PC-9 (cell line): Measurements from ENCODE around the gene LRP2. TPM values are rescaled to one million over a fixed set of nuclear protein-coding genes. Genes with fewer than 3 reads are reported as not detected.

Experiments used
- BruUV-seq: library from RNA; stranded (reverse); fragments of 400-500 nt; replicated peaks from 2 replicates; lab custom pipeline; 2021; lab: Mats Ljungman, UMichigan
- CTCF ChIA-PET: fragments of 300-600 bp; sonication (Branson Sonifier 250); formaldehyde crosslinking; loops from one replicate; lab custom pipeline; 2022; ENCODE audit warnings: antibody characterized with exemption; lab: Charles Lee
- POLR2A ChIA-PET: fragments of 300-600 bp; sonication (Branson Sonifier 250); formaldehyde crosslinking; loops from one replicate; lab custom pipeline; 2022; ENCODE audit warnings: antibody characterized with exemption; ENCODE audit not compliant: unreplicated experiment; lab: Charles Lee
- DNase-seq, 2 experiments: peaks; one replicate each; pipeline versions ENCODE4 v3.0.0 to v3.0.0-alpha.2; 2015 to 2022; ENCODE audit warnings: mixed read lengths in 1 of 2
- H2AFZ ChIP-seq: fragments of 200-600 bp; sonication (generic); 2 replicates; pipeline ENCODE4 v1.8.1; 2017; ENCODE audit warnings: antibody characterized with exemption
- H3F3A ChIP-seq: fragments of 200-600 bp; sonication (generic); 2 replicates; pipeline ENCODE4 v1.8.1; 2017; ENCODE audit warnings: antibody characterized with exemption, mild to moderate bottlenecking, low read depth; ENCODE audit not compliant: insufficient read depth
- H3K27ac ChIP-seq: fragments of 200-600 bp; sonication (generic); 2 replicates; pipeline ENCODE4 v1.6.1; 2016; ENCODE audit warnings: mixed run types
- H3K27me3 ChIP-seq: fragments of 200-600 bp; sonication (generic); 2 replicates; pipeline ENCODE4 v1.6.1; 2016; ENCODE audit warnings: low read depth, mixed run types; ENCODE audit not compliant: insufficient read depth
- H3K36me3 ChIP-seq: fragments of 200-600 bp; sonication (generic); 2 replicates; pipeline ENCODE4 v1.6.1; 2016; ENCODE audit warnings: low read depth, mixed run types
- H3K4me1 ChIP-seq: fragments of 200-600 bp; sonication (generic); replicated peaks from 2 replicates; pipeline ENCODE4 v1.6.1; 2016; ENCODE audit warnings: mixed run types; ENCODE audit not compliant: insufficient read depth
- H3K4me2 ChIP-seq: fragments of 200-600 bp; sonication (generic); 2 replicates; pipeline ENCODE4 v1.6.1; 2017; ENCODE audit warnings: mixed run types
- H3K4me3 ChIP-seq: fragments of 200-600 bp; sonication (generic); 2 replicates; pipeline ENCODE4 v1.6.1; 2016; ENCODE audit warnings: mixed run types
- H3K79me2 ChIP-seq: fragments of 200-600 bp; sonication (generic); 2 replicates; pipeline ENCODE4 v1.6.1; 2017; ENCODE audit warnings: low read depth, mixed run types
- H3K9me2 ChIP-seq: fragments of 200-600 bp; sonication (generic); 2 replicates; pipeline ENCODE4 v1.8.1; 2017; ENCODE audit warnings: mild to moderate bottlenecking; ENCODE audit not compliant: insufficient read depth
- H3K9me3 ChIP-seq: fragments of 200-600 bp; sonication (generic); 2 replicates; pipeline ENCODE4 v1.8.1; 2016; ENCODE audit warnings: low read depth; ENCODE audit not compliant: insufficient read depth
- H4K20me1 ChIP-seq: fragments of 200-600 bp; sonication (generic); 2 replicates; pipeline ENCODE4 v1.8.1; 2017; ENCODE audit not compliant: insufficient read depth
- EZH2 ChIP-seq: fragments of 200-600 bp; sonication (generic); IDR thresholded peaks from 2 replicates; pipeline ENCODE4 v1.8.0; 2017; ENCODE audit warnings: antibody characterized with exemption, low read depth
- intact Hi-C: fragments of 100-400 bp; cut with micrococcal nuclease; formaldehyde crosslinking; loops from one replicate; pipeline ENCODE4 v1.10.0; 2022; ENCODE audit not compliant: unreplicated experiment
- total RNA-seq: library from RNA; stranded (reverse); gene quantifications from 2 replicates; pipeline ENCODE4 v1.2.3, GENCODE V29; 2021
- TF ChIP-seq, protein P1 (sequence below): fragments of 200-600 bp; sonication (generic); conservative IDR thresholded peaks from 2 replicates; pipeline ENCODE4 v1.6.1; 2017; ENCODE audit warnings: mixed run types, antibody characterized with exemption, mild to moderate bottlenecking, moderate library complexity

The LRP2 gene
- total RNA-seq, 1 experiment from 2014 or later = not detected

DNA sequence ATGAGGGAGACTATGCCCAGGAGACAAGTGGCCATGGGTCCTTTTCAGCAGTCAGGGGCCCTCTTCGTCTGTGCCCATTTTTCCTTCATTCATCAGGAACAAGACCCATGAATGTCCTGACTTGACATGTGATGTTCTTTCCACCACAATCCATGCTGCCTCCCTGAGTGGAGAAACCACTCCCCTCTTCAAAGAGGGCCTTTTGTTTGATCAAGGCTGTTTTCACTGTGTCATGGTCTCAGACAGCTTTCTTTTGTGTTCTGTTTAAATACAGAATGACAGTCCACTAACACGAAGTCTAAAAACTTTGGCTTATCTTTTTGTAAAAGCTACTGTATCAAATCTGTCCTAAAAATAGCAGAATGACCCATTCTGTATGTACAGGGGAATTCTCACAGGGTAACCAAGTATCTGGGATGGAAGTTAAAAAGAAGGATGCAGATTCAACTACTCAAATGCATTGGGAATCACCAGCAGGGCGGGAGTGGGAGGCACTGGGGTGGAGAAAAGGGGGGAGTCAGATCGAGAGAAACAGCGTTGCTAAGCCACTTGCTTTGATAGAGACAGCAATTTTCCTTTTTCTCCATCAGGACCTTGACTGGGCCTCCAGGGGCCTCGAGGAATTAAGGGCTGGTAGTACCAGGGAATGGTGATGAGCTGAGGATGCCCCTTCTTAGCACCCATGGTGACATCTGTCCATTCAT lies 13.9 kb downstream of the LRP2 start:
- no TSS peak for BruUV-seq
- DNase-seq = no peak

DNA sequence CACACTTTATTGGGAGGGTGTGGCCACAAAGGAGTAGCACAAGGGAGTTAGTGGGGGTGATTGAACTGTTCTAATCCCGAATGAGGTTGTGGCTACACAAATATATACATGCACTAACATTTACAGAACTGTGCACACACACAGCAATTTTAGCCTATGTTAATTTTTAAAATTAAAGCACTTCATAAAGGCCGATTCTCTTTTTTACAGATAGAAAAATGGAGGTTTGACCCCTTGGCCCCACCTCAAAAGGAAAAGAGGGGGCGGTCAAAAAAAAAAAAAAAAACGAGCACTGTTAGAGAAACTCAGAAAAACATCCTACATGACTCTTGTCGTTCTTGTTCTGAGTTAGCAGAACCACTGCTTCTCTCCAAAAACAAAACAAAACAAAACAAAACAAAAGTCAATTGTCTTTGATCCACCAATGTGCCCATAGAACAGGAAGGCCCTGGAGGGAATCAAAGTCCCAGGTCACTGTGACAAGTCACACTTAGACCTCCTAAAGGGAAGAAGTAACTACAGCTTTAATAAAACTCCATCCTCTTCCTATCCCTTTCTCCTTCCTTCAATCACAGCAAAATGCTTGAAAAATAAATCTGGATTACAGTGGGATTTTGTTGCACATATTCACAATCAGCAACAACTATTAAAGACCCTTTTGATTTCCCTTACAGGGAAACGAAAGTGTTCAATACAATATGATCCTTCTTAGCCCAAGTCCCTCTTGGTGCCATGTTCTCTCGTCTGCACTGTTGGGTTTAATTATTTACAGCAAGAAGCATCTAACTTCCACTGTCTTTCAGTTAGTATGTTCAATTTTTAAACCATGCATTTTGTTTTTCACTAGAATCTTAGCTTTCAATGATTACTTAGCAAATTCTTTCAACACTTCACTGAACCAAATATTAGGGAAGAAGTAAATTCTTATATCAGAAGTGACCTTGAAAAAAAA lies 16.6 kb downstream of the LRP2 start:
- no peak for DNase-seq

More for the DNA sequence above, 13.9 kb downstream of the LRP2 start:
- H3K36me3 ChIP-seq = no peaks in the 10 kb centered on the region
- H3K9me2 ChIP-seq = no peaks in the 10 kb centered on the region
- ChIA-PET POLR2A (no interaction called here), CTCF (no interaction called here)
- H3K27ac ChIP-seq = no peak overlapping the region
- no peaks in the 10 kb centered on the region for H3K9me3 ChIP-seq
- no peak for TF ChIP-seq EZH2
- TF ChIP-seq, protein P1, sequence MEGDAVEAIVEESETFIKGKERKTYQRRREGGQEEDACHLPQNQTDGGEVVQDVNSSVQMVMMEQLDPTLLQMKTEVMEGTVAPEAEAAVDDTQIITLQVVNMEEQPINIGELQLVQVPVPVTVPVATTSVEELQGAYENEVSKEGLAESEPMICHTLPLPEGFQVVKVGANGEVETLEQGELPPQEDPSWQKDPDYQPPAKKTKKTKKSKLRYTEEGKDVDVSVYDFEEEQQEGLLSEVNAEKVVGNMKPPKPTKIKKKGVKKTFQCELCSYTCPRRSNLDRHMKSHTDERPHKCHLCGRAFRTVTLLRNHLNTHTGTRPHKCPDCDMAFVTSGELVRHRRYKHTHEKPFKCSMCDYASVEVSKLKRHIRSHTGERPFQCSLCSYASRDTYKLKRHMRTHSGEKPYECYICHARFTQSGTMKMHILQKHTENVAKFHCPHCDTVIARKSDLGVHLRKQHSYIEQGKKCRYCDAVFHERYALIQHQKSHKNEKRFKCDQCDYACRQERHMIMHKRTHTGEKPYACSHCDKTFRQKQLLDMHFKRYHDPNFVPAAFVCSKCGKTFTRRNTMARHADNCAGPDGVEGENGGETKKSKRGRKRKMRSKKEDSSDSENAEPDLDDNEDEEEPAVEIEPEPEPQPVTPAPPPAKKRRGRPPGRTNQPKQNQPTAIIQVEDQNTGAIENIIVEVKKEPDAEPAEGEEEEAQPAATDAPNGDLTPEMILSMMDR = no peak
- H3K4me2 ChIP-seq = no peak overlapping the region
- H3F3A ChIP-seq = no peaks in the 10 kb centered on the region
- no peaks in the 10 kb centered on the region for H3K27me3 ChIP-seq
- H3K79me2 ChIP-seq = no peaks in the 10 kb centered on the region
- no peak overlapping the region for H3K4me3 ChIP-seq
- intact Hi-C loops = no loop called here
- H4K20me1 ChIP-seq = no peaks in the 10 kb centered on the region
- no peaks in the 10 kb centered on the region for H3K4me1 ChIP-seq
- H2AFZ ChIP-seq = no peak overlapping the region

DNA sequence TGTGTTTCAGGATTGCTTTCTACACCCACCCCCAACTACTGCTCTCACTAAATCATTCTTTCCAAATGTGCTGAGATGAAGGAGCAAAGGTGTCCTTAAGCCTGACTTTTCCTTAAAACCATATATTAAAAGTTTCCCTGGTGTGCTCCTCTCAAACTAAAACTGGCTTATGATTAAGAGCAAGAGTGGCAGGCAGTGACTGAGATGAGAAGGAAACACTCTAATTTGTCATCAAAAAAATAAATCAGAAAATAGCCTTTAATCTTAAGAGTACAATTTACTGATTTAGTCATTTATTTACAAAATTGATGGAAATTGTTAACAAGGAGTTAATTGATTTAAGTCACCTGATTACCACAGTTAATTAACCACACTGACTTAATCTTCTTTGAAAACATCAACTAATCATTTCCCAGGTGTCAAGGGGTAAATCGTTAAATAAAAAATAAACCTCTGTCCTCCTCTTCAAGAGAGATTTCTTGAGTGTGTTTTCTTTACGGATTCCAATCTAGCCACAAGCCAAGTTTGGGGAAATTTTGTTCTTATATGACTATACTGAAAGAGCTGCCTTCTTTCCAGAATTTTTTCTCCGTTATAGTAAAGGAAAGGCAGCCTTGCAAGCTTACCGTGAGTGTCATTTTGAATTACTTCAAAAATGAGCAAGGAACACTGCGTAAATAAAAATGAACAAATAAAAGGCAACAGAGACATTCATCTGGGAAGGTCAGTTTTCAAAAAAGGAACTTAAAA lies 17.4 kb downstream of the LRP2 start:
- no peaks in the 10 kb centered on the region for H3K36me3 ChIP-seq
- H3K4me1 ChIP-seq = no peaks in the 10 kb centered on the region
- no peaks in the 10 kb centered on the region for H3F3A ChIP-seq
- BruUV-seq = no TSS peak
- no peak overlapping the region for H3K4me3 ChIP-seq
- H3K79me2 ChIP-seq = no peaks in the 10 kb centered on the region
- TF ChIP-seq, protein P1 = no peak
- no peak for TF ChIP-seq EZH2
- no peaks in the 10 kb centered on the region for H4K20me1 ChIP-seq
- H3K27ac ChIP-seq = no peak overlapping the region
- H3K9me3 ChIP-seq = no peaks in the 10 kb centered on the region
- CTCF ChIA-PET = no interaction called here
- DNase-seq = no peak
- intact Hi-C loops = no loop called here
- no peak overlapping the region for H3K4me2 ChIP-seq
- H2AFZ ChIP-seq = no peak overlapping the region
- POLR2A ChIA-PET = no interaction called here
- H3K9me2 ChIP-seq = no peaks in the 10 kb centered on the region
- no peaks in the 10 kb centered on the region for H3K27me3 ChIP-seq

More for the DNA sequence above, 16.6 kb downstream of the LRP2 start:
- Histone ChIP-seq H3K9me2 (no peaks in the 10 kb centered on the region), H2AFZ (no peak overlapping the region), H3F3A (no peaks in the 10 kb centered on the region), H3K27me3 (no peaks in the 10 kb centered on the region), H3K79me2 (no peaks in the 10 kb centered on the region), H4K20me1 (no peaks in the 10 kb centered on the region), H3K4me2 (no peak overlapping the region), H3K9me3 (no peaks in the 10 kb centered on the region), H3K27ac (no peak overlapping the region), H3K4me1 (no peaks in the 10 kb centered on the region), H3K4me3 (no peak overlapping the region), H3K36me3 (no peaks in the 10 kb centered on the region)
- ChIA-PET POLR2A (no interaction called here), CTCF (no interaction called here)
- BruUV-seq = no TSS peak
- intact Hi-C loops = no loop called here
- TF ChIP-seq EZH2 = no peak
- TF ChIP-seq, protein P1 = no peak
